Effector memory CD8-positive, alpha-beta T cell (primary cell): ENCODE results near the gene CHAC1.
A peak's percentile ranks its signal among the peaks of the same experiment; 100 is the strongest.

Experiments used
- ATAC-seq: fragments of 150-1000 bp; cut with Tn5 transposase; replicated peaks from 2 replicates; pipeline ENCODE4 v1.10.0; 2021; ENCODE audit warnings: mild to moderate bottlenecking, moderate library complexity
- DNase-seq, 3 experiments: peaks; one replicate each; pipeline ENCODE4 v3.0.0; 2021
- H3K27ac Mint-ChIP-seq, 2 donors: one replicate each; pipeline ENCODE4 v1.8.0; 2022; ENCODE audit warnings: mild to moderate bottlenecking in 2 of 2, mixed read lengths in 2 of 2, moderate library complexity in 2 of 2
- H3K27me3 Mint-ChIP-seq, 2 donors: one replicate each; pipeline ENCODE4 v1.8.0; 2022; ENCODE audit warnings: mixed read lengths in 2 of 2
- H3K36me3 Mint-ChIP-seq: one replicate; pipeline ENCODE4 v1.8.0; 2022; ENCODE audit warnings: mild to moderate bottlenecking, moderate library complexity, mixed read lengths; ENCODE audit not compliant: insufficient read depth
- H3K4me1 Mint-ChIP-seq, 2 donors: one replicate each; pipeline ENCODE4 v1.8.0; 2022; ENCODE audit warnings: low read depth in 2 of 2, mixed read lengths in 2 of 2
- H3K4me3 Mint-ChIP-seq, 2 donors: one replicate each; pipeline ENCODE4 v1.8.0; 2022; ENCODE audit warnings: mild to moderate bottlenecking in 2 of 2, mixed read lengths in 2 of 2, moderate library complexity in 2 of 2
- H3K9me3 Mint-ChIP-seq, 2 donors: one replicate each; pipeline ENCODE4 v1.8.0; 2022; ENCODE audit warnings: mixed read lengths in 2 of 2

Gene CHAC1

GRCh38 chr15:40978562-40978961, 25.3 kb downstream of the CHAC1 start:
- H3K4me3 Mint-ChIP-seq = no peak overlapping the region
- H3K27me3 Mint-ChIP-seq = no peaks in the 10 kb centered on the region
- no peak for DNase-seq
- no peaks in the 10 kb centered on the region for H3K9me3 Mint-ChIP-seq
- no peak for ATAC-seq
- peak overlapping the region in 1 of 2 donors; percentile 65 for H3K27ac Mint-ChIP-seq
- H3K36me3 Mint-ChIP-seq = peaks cover 46% of the 10 kb centered on the region
- no peaks in the 10 kb centered on the region for H3K4me1 Mint-ChIP-seq

GRCh38 chr15:40981186-40981585, 27.9 kb downstream of the CHAC1 start:
- H3K27ac Mint-ChIP-seq = peak overlapping the region in 1 of 2 donors; percentile 0

DNA sequence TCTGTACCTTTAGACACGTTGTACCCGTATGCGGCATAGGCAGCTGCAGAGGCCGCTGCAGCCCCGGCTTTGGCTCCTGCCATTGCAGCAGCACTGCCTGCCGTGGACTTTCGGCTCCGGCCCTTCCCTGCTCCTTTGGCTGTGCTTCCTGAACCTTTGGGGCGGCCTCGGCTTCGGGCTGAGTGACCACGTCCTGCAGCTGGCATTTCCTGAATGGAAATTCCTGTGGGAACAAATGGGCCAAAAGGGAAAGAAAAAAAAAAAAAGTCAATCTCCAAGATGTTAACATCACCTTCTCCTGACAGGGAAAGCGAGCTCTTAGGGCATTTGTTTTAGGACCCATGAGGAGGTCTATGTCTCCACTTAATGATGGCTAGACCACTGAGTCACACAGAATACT, 29.6 kb downstream of the CHAC1 start:
- Mint-ChIP-seq H3K27me3 (no peaks in the 10 kb centered on the region), H3K9me3 (no peaks in the 10 kb centered on the region), H3K27ac (no peak overlapping the region), H3K36me3 (peaks cover 89% of the 10 kb centered on the region), H3K4me3 (no peak overlapping the region), H3K4me1 (no peaks in the 10 kb centered on the region)
- ATAC-seq (no peak), DNase-seq (no peak)

More at GRCh38 chr15:40981186-40981585, 27.9 kb downstream of the CHAC1 start:
- peaks cover 72% of the 10 kb centered on the region for H3K36me3 Mint-ChIP-seq
- no peak for DNase-seq
- no peak for ATAC-seq
- H3K9me3 Mint-ChIP-seq = no peaks in the 10 kb centered on the region
- H3K27me3 Mint-ChIP-seq = no peaks in the 10 kb centered on the region
- H3K4me1 Mint-ChIP-seq = no peaks in the 10 kb centered on the region
- H3K4me3 Mint-ChIP-seq = no peak overlapping the region

DNA sequence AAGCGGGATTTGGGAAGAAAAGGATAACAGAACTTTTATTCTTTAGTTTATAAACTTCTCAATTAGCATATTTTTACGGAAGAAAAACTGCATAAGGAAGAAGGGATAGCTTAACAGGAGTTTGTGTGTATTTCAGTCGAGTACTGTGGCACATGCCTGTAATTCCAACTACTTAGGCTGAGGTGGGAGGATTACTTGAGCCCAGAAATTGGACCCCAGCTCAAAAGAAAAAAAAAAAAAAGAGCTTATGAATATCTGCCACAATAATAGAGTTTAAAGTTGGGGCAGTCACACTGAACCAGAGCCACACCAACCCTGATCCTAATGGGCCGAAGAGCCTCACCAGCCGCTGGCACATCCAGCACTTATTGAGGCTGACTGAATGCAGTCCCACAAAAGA, 31.1 kb downstream of the CHAC1 start:
- Mint-ChIP-seq H3K9me3 (no peaks in the 10 kb centered on the region), H3K4me3 (no peak overlapping the region), H3K27me3 (no peaks in the 10 kb centered on the region), H3K36me3 (peaks cover 76% of the 10 kb centered on the region), H3K4me1 (no peaks in the 10 kb centered on the region), H3K27ac (peak overlapping the region in 1 of 2 donors; percentile 22)
- DNase-seq (no peak), ATAC-seq (no peak)

DNA sequence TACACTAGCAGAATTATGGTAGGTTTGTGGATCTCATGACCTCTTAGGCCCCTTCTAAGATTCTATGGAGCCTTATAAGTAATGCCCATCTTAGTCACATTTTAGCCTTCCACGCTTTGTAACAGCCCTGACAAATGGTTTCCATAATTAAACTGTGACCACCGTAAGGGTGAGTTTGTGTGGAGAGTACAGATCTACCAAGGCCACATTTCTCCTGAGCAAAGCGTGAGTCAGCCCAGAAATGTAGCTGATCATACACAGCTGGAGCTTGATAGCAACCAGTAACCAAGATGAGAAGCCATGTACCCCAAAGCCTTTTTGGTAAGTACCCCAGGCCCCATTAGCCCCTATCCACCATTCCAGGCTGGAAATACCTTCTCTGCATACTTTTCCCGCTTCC, 31.7 kb downstream of the CHAC1 start:
- ATAC-seq = no peak
- Mint-ChIP-seq H3K9me3 (no peaks in the 10 kb centered on the region), H3K27ac (peak overlapping the region in 1 of 2 donors; percentile 22), H3K4me3 (no peak overlapping the region), H3K27me3 (no peaks in the 10 kb centered on the region), H3K4me1 (no peaks in the 10 kb centered on the region), H3K36me3 (peaks cover 76% of the 10 kb centered on the region)
- DNase-seq = no peak

DNA sequence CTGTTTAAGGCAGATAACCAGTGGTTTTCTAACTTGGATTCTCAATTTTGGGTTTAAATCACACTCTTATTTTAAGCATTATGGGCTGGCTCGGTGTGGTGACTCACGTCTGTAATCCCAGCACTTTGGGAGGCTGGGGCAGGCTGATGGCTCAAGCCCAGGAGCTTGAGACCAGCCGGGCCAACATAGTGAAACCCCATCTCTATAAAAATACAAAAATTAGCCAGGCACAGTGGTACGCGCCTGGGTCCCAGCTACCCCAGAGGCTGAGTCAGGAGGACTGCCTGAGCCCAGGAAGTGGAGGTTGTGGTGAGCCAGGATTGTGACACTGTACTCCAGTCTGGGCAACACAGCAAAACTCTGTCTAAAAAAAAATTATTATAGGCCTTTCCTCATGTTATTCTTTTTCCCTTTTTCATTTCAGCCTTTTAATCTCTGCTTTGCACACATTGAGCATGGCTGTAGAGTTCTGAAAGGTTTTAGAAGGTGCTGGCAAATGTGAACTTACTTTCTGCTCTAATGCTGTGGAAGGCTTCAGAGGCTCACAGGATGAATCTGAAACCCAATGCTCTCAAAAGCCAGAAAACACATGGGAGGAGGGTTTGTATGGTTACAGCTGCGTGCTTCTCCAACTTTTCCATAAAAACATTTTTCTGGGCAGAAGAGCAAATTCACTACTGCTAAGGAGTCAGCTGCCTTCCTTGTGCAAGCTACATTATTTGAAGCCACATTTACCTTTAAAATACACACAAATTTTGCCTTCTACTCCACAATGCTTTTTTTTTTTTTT, 32.5 kb downstream of the CHAC1 start:
- DNase-seq (no peak), ATAC-seq (no peak)
- no peaks in the 10 kb centered on the region for H3K27me3 Mint-ChIP-seq
- no peaks in the 10 kb centered on the region for H3K9me3 Mint-ChIP-seq
- H3K27ac Mint-ChIP-seq = no peak overlapping the region
- H3K4me1 Mint-ChIP-seq = no peaks in the 10 kb centered on the region
- H3K4me3 Mint-ChIP-seq = no peak overlapping the region
- peaks cover 70% of the 10 kb centered on the region for H3K36me3 Mint-ChIP-seq

- Mint-ChIP-seq H3K4me3 (no peak overlapping the region), H3K4me1 (no peaks in the 10 kb centered on the region), H3K27me3 (no peaks in the 10 kb centered on the region), H3K36me3 (peaks cover 68% of the 10 kb centered on the region), H3K27ac (no peak overlapping the region), H3K9me3 (no peaks in the 10 kb centered on the region)
- ATAC-seq = no peak
- no peak for DNase-seq
Measured at GRCh38 chr15:40986820-40987219, 33.5 kb downstream of the CHAC1 start.

DNA sequence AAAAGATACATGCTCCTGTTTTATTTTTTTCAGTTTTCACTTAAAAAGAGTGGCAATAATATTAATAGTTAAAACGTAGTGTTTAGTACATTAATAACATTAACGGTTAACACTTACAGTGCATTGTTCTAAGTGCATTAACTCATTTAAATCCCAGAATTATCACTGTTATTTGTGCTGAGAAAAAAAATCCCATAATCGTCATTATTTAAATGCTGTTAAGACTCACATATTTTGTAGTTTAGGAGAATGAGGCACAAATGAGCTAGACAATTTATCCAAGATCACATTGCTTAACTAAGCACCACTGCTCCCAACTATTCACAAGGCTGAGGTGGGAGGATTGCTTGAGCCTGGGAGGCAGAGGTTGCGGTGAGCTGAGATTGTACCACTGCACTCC, 34.9 kb downstream of the CHAC1 start:
- no peaks in the 10 kb centered on the region for H3K27me3 Mint-ChIP-seq

GRCh38 chr15:40990080-40990479, 36.8 kb downstream of the CHAC1 start:
- H3K4me3 Mint-ChIP-seq = no peak overlapping the region
- DNase-seq (no peak), ATAC-seq (no peak)
- H3K27ac Mint-ChIP-seq = no peak overlapping the region
- H3K4me1 Mint-ChIP-seq = no peaks in the 10 kb centered on the region
- peaks cover 44% of the 10 kb centered on the region for H3K36me3 Mint-ChIP-seq
- no peaks in the 10 kb centered on the region for H3K27me3 Mint-ChIP-seq
- no peaks in the 10 kb centered on the region for H3K9me3 Mint-ChIP-seq

More for the DNA sequence above, 34.9 kb downstream of the CHAC1 start:
- Mint-ChIP-seq H3K27ac (no peak overlapping the region), H3K4me1 (no peaks in the 10 kb centered on the region), H3K36me3 (peaks cover 55% of the 10 kb centered on the region), H3K9me3 (no peaks in the 10 kb centered on the region), H3K4me3 (no peak overlapping the region)
- DNase-seq (no peak), ATAC-seq (no peak)

GRCh38 chr15:40990789-40991188, 37.5 kb downstream of the CHAC1 start:
- DNase-seq = no peak
- H3K36me3 Mint-ChIP-seq = peaks cover 39% of the 10 kb centered on the region
- no peak for ATAC-seq
- no peak overlapping the region for H3K4me3 Mint-ChIP-seq
- H3K27ac Mint-ChIP-seq = no peak overlapping the region
- no peaks in the 10 kb centered on the region for H3K4me1 Mint-ChIP-seq
- H3K9me3 Mint-ChIP-seq = no peaks in the 10 kb centered on the region
- no peaks in the 10 kb centered on the region for H3K27me3 Mint-ChIP-seq

DNA sequence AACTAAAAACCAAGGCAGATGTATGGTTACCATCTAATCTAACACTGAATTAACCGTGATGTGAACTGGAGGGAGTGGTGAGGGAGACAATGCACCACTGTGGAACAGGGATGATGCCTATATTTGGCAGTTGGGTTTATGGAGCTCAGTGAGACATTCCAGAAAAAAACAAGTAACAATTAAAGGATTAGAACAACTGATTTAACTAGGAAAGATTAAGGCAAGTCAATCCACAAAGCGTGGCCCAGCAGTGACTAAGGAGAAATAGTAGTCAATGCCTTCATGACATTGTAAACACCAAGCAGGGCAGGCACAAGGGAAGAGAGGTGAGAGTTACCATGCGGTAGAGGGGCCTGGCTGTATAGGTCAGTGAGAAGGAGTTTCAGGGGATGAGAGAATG, 38.1 kb downstream of the CHAC1 start:
- Mint-ChIP-seq H3K9me3 (no peaks in the 10 kb centered on the region), H3K36me3 (peaks cover 38% of the 10 kb centered on the region), H3K27me3 (no peaks in the 10 kb centered on the region), H3K27ac (no peak overlapping the region), H3K4me1 (no peaks in the 10 kb centered on the region), H3K4me3 (no peak overlapping the region)
- ATAC-seq = no peak
- DNase-seq = no peak

DNA sequence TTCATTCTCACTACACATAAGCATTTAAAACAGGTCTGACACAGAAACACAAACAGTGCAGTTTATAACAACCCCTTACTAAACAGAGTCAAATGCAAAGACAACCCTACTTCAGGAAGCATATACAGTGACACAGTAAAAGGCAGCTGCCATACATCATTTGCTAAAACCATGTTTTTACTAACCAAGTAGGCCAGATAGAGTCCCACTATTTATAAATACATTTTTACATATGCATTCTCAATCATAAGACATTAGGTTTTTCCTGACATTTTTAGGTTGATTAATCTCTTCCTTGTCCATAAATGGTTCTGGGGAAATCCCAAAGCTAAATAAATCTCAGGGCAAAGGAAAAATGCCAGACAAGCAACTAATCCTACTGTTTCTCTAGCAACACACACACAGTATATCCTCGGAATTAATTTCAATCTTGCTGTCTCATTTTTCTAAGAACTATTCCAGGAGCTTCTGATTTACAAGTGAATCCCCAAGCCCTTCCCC, 39.0 kb downstream of the CHAC1 start:
- no peaks in the 10 kb centered on the region for H3K27me3 Mint-ChIP-seq
- DNase-seq = no peak
- H3K4me3 Mint-ChIP-seq = no peak overlapping the region
- H3K27ac Mint-ChIP-seq = no peak overlapping the region
- ATAC-seq = no peak
- H3K9me3 Mint-ChIP-seq = no peaks in the 10 kb centered on the region
- H3K36me3 Mint-ChIP-seq = peaks cover 38% of the 10 kb centered on the region
- no peaks in the 10 kb centered on the region for H3K4me1 Mint-ChIP-seq

DNA sequence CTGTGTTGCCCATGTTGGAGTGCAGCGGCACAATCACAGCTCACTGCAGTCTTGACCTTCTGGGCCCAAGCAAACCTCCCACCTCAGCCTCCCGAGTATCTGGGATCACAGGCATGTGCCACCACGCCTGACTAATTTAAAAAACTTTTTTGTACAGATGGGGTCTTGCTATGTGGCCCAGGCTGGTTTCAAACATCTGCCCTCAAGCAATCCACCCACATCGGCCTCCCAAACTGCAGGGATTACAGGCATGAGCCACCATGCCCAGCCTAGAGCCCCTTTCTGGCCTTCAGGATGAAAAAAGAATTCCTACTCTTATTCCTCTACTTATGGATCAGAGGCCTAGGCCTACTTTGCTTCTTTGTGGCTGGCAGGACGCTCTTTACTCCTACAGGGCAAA, 39.6 kb downstream of the CHAC1 start:
- no peaks in the 10 kb centered on the region for H3K27me3 Mint-ChIP-seq
- no peak for DNase-seq
- ATAC-seq = no peak
- H3K9me3 Mint-ChIP-seq = no peaks in the 10 kb centered on the region
- no peak overlapping the region for H3K27ac Mint-ChIP-seq
- H3K4me3 Mint-ChIP-seq = no peak overlapping the region
- peaks cover 34% of the 10 kb centered on the region for H3K36me3 Mint-ChIP-seq
- H3K4me1 Mint-ChIP-seq = no peaks in the 10 kb centered on the region

GRCh38 chr15:40995656-40996055, 42.4 kb downstream of the CHAC1 start:
- no peak for ATAC-seq
- no peaks in the 10 kb centered on the region for H3K9me3 Mint-ChIP-seq
- H3K27ac Mint-ChIP-seq = no peak overlapping the region
- no peaks in the 10 kb centered on the region for H3K4me1 Mint-ChIP-seq
- DNase-seq = no peak
- H3K36me3 Mint-ChIP-seq = peaks cover 45% of the 10 kb centered on the region
- H3K27me3 Mint-ChIP-seq = no peaks in the 10 kb centered on the region
- no peak overlapping the region for H3K4me3 Mint-ChIP-seq
